NCI-H446 treated with DMSO at 0.1 percent for 48 hours (cell line): ENCODE data around the gene SLC9A5.

Source experiments
- DNase-seq: peaks from one replicate; lab custom pipeline; 2025; lab: John Stamatoyannopoulos, UW

SLC9A5 gene

DNA sequence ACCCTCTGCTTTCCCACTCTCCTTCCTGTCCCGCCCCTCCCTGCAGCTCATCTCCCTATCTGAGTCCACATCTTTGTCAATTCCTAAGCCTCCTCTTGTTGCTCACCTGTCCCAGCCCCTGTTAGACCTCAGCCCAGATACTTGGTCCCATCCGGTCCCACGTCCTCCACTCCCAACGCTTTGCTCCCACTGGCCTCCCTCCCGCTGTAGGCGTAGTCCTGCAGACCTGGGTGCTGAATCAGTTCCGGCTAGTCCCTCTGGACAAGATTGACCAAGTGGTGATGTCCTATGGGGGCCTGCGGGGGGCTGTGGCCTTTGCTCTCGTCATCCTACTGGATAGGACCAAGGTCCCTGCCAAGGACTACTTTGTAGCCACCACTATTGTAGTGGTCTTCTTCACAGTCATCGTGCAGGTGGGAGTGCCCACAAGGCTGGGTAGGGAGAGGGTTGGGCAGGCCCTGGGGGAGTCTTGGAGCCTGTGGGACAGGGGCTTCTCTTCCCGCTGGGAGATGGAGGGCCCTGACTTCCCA is 8.0 kb downstream of the SLC9A5 start:
- no peak for DNase-seq

DNA sequence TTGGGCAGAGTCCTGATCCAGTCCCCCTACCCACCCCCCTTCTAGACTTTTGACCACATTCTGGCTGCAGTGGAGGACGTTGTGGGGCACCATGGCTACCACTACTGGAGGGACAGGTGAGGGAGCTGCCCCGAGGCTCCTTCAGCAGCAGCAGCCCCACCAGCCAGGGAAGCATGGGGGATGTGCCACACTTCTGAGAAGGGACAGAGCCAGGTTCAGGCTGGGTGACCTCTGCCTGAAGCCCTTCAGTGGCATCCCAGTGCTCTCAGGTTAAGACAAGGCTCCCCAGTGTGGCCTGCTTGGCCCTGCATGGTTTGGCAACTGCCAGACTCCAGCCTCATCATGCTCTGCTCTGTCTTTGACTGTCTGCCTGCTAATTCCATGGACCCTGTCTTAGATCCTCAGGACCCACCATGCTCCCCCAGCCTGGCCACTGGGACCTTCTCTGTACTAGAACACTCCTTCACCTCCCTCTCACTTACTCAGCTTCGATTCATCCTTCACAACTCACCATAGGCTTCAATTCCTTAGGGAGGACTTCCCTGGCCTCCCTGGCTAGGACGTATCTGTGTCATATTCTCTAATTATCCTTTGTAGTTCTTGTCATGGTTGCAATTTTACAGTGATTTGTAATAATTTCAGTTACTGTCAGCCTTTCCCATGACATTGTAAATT is 8.8 kb downstream of the SLC9A5 start:
- DNase-seq, result no peak

DNA sequence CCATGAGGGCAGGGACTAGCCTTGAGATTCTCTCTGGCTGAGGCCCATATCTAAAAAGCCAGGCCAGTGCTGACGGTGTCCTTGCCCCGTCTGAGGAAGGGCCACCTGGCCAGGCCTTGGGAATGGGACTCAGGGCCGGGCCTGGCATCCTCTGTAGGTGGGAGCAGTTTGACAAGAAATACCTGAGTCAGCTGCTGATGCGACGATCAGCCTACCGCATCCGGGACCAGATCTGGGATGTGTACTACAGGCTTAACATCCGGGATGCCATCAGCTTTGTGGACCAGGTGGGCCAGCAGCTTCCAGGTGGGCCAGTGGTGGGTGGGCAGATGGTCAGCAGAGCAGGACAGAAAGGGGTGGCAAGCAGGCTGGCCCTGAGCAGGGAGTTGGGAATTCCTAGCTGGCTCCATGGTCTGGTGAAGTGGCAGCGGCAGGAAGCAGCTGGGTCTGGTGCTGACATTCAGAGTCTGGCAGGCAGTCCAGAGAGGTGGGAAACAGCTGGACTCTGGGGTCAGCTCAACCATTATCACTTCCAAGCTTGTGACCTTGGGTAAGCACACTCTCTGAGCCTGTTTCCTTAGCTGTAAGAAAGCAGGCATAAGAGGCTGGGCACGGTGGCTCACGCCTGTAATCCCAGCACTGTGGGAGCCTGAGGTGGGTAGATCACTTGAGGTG is 9.5 kb downstream of the SLC9A5 start:
- no peak for DNase-seq

DNA sequence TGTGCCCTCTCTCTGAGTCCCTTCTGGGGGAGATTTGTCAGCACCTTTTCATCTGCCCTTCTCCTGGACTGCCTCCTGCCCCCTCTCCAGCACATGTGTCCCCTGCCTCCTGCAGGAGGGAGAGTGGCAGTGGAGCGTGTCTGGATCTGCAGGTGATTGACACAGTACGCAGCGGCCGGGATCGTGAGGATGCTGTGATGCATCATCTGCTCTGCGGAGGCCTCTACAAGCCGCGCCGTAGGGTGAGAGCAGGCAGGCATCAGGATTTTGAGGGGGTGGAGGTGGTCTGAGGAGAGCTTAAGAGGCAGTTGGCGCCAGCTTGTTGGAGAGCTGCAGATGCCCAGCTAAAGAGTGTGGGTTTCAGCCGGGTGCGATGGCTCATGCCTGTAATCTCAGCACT is 10.9 kb downstream of the SLC9A5 start:
- no peak for DNase-seq

DNA sequence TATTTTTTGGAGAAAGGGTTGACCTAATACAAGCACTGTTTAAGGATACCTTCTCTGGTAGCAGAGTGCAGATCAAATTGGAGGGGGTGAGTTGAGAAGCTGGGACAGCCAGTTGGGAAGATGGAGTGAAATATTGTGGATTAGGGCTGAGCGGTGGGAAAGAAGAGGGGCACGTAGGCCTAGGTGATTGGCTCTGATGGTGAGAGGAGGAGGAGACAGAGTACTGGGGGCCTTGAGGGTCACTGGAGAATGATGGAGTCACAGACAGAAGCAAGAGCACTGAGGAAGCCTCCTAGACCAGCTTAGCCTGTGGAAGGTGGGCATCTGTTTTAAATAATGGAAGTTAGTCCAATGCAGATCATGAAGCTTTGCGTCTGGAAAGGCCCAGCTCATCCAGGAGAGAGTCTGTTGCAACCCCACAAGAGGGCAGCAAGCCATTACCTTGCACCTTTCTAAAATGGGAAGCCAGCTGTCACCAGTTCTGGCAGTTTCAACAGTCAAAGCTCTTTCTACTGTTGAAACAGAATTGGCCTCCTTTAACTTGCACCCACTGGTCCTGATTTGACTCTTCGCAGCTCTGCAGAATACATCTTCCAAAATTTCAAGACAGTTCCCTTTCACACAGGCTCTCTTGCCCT is 11.8 kb downstream of the SLC9A5 start:
- no peak for DNase-seq

DNA sequence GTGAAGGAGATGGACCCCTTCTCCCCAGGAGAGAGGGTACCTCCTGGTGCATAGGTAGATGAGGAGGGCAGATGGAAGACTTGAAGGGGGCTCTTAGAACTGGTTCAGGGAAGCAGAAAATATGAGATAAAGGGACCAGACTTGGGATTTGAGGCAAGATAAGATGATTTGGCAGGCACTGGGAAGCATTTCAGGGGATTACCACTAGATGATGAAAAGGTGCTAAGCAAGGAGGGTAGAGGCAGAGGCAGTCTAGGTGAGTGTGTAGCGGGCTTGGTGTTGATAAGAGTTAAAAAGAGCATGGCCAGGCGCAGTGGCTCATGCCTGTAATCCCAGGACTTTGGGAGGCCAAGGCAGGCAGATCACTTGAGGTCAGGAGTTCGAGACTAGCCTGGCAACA is 14.4 kb downstream of the SLC9A5 start:
- no peak for DNase-seq

DNA sequence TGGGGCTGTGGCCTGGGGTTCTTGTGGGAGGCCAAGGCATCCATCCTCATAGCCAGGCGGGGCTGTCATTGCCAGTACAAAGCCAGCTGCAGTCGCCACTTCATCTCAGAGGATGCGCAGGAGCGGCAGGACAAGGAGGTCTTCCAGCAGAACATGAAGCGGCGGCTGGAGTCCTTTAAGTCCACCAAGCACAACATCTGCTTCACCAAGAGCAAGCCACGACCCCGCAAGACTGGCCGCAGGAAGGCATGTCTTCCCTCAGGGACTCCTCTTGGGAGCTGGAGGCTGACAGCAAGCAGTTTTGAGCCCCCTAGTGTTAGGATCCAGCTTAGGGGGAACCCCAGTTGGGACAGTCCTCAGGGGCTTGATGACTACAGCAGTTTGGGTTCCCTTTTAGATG is 15.5 kb downstream of the SLC9A5 start:
- DNase-seq, result no peak

DNA sequence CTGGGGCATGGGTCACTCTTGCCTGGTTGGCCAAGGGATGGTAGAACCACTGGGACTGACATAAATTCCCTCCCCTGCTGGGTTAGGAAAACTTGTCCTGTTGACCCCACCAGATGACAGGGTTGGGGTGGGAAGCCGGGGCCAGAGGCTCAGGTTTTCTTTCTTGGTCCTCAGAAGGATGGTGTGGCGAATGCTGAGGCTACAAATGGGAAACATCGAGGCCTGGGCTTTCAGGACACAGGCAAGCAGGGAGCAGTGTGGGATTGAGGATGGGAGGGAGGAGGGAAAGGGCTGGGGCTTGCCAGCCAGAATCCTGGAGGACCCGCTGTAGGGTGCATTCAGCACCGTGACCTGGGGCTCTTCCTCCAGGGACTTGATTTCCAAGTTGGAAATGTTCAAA is 16.1 kb downstream of the SLC9A5 start:
- no peak for DNase-seq

DNA sequence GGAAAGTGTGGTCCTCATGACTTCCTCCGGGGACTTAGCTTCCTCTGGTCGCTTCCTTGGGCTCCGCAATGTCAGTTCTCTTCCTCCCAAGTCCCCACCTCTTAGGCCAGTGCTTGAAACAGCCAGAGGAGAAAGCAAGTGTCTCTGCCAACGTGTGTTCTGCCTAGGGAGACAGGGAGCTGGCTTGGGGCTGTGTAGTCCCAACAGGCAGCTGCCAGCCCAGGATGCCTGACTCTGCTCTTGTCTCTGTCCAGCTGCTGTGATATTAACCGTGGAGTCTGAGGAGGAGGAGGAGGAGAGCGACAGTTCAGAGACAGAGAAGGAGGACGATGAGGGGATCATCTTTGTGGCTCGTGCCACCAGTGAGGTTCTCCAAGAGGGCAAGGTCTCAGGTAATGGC is 17.1 kb downstream of the SLC9A5 start:
- DNase-seq, result no peak

DNA sequence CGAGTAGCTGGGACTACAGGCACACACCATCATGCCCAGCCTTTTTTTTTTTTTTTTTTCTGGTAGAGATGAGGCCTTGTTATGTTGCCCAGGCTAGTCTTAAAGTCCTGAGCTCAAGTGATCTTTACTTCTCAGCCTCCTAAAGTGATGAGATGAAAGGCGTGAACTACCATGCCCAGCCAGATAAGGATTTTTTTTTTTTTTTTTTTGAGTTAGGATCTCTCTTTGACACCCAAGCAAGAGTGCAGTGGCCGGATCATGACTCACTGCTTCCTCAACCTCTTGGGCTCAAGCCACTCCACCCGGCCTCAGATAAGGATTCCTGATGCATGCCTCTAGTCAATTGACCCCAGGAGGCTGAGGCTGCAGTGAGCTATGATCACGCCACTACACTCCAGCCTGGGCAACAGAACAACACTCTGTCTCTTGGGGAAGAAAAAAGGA is 19.4 kb downstream of the SLC9A5 start:
- no peak for DNase-seq

DNA sequence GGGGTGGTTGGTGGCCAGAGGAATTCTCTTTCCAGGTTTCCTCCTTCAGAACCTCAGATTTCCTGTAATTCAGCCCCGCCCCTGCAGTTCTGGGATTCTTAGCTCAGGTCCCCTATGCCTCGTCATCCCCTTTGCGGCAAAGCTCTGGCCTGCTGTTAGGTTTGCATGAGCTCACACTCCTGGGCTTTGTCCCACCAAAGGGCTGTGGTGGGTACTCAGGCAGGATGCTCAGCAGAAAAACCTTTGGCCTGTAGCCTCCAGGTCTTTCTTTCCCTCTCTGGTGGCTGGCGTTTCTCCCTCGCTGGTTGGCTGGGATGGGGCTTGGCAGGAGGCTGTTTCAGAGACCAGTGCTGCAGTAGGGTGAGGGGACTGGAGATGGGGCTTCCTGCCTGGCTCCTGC is 21.0 kb downstream of the SLC9A5 start:
- no peak for DNase-seq

DNA sequence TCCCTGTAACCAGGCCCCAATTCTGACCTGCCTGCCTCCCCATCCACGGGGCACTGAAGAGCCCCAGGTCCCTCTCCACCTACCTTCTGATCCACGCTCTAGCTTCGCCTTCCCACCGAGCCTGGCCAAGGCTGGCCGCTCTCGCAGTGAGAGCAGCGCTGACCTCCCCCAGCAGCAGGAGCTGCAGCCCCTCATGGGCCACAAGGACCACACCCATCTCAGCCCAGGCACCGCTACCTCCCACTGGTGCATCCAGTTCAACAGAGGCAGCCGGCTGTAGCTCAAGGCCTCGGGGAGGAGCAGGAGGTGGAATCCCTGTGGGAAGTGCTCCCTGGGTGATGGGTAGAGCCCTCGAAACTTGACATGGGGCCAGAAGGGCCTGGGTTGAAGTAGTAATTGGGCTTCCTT is 22.2 kb downstream of the SLC9A5 start:
- DNase-seq, result no peak

DNA sequence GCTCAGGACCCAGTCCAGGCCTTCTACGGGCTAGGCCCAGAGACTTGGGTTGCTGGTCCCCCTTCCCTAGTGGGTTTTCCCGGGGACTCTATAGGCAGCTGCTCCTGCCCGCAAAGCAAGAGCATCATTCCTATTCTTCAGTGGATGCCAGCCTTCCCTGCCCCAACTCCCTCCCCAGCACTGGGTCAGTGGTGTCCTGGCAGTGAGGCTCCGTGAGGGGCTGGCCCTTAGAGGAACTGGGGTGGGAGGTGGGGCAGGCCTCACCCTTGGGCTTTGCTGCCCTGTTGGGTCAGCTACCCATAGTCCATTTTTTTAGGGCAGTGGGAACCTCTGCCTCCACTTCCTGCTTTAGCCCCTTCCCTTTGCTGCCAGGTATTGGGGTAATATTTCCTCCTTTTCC is 22.7 kb downstream of the SLC9A5 start:
- DNase-seq, result no peak

DNA sequence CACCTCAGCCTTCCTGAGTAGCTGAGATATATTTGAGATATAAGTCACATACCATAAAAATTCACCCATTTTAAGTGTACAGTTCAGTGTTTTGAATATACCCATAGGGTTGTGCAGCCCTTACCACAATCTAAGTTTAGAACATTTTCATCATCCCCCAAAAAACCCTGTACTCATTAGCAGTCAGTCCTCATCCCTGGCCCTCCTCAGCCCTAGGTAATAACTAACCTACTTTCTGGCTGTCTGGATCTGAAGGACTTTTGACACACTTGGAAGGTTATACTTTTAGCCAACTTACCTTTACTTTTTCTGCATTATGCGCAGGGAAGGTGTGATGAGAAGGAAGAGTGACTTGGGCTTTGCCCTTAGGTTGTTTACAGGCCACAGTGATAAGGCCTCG is 26.5 kb downstream of the SLC9A5 start:
- DNase-seq, result no peak

DNA sequence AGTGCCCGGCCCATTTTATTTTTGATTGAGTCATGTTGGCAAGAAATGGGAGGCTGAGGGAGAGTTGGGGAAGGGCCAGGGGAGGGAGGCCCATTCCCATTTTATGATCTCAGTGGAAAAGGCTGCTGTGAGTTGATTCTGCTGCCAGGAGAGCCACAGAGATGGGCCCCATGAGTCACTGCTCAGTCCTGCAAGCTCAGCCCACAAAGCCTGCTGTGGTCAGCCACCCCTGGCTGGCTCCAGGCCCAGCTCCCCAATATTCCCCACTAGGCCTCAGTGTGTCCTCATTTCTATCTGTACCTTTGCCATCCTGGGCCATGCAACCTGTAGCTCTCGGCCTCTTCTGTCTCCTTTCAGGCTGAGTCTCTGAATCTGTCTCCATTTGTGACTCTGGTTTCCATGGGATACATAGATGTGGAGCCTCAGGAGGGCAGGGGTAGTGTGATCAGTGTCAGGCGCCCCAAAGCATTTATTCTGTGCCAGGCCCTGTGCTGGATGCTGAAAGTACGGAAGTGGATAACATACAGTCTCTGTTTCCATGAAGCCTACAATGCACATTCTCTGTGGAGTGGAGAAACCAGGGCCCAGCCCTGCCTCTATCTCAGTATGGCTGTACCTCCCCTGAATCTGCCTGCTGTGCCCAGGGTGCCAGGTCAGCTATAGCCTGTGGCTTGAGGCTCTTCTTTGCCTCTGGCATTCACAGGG is 28.7 kb downstream of the SLC9A5 start:
- peak; percentile 57 for DNase-seq

DNA sequence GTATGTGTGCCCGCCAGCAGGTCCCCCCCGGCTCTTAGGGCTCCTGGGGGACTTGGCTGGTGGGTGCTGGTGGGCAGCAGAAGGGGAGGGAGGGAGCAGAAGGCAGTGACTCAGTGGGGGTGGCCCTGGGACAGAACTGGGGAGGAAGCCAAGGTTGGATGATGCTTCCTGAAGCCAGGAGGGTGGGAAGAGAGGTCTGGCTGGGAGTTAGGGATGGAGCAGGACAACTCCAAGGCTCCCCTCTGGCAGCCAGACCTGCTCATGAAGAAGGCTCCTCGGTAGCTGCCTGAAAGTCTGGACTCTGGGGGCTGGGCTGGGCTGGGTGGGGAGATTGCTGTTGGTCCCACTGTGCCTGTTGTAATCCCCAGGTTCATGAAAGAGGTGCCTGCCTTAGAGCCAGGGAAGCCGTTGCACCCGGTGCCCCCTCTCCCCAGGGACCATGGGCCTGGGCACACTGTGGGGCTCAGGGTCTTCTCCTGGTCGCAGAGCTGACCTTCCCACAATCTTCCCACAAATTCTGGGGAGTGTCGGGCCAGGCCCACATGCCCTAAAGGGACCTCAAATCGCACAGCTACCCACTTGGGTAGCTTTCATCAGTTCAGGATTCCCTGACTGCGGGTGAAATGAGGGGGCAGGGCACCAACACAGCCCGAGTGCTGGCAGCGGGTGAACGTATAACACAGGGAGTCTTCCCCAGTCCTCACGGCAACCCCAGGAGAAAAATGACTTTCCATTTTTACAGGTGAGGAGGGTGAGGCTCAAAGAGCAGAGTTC is 29.4 kb downstream of the SLC9A5 start:
- DNase-seq, result peak; percentile 43

DNA sequence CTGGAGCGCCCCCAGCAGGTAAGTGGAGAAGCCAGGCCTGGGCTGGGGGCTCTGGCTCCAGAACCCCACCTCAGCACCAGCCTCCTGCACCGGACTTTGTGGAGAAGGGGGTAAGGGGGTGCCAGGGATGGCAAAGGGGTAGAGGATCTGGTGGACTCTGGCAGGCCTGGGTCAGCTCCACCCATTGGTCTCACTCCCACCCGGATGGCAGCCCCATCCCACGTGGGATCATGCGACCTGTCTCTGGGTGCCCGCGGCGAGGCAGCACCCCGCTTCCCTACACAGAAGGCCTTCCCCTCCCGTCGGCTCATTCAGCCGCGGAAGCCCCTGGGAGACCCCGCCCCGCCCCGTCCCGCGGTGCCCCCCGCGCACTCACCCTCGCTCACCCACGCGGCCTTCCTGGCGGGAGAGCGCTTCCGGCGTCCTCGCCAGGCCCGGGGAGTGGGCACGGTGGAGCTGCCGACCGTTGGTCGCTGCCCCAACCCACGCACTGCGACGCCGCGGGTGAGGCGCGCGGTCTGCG is 30.1 kb downstream of the SLC9A5 start:
- no peak for DNase-seq

DNA sequence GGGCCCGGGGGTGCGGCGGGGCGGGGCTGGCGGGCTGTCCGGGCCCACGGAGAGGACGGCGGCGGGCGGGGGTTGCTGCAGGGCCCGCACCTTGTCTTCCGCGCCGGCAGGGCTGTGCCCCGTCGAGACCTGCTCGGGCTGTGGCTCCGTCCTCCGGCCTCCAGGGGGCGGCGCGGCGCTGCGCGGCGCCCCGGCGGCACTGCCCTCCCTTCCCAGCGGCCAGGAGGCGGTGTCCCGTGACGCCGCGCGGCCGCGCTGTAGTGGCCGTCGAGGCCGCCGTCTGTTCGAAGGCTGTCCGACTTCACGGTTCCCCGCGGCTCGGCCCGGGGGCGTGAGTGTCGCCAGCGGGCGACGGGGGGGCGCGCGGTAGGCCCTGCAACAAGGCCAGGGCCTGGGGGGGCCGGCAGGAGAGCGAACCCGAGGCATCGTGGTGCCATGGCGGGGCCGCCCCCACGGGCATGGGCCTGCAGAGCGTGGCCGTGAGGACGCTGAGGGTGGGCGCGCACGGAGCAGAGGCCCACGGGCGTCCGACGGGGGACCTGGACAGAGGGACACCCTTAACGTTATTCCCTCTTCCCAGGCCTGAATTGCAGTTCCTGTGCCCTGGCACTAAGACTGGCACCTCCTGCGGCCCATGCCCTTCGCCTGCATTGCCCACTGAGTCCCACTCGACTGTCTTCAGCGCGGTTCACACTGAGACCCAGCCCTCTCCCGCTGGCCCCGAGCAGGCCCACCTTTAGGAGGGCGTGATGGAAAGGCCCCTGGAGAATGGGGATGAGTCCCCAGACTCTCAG is 30.7 kb downstream of the SLC9A5 start, which contains the start of gene PLEKHG4:
Gene PLEKHG4 (plus strand): TSS at position 237 of the 794 bp plus-strand sequence. CDS start 513 bp downstream, at position 750.
- DNase-seq, result peak; percentile 52

DNA sequence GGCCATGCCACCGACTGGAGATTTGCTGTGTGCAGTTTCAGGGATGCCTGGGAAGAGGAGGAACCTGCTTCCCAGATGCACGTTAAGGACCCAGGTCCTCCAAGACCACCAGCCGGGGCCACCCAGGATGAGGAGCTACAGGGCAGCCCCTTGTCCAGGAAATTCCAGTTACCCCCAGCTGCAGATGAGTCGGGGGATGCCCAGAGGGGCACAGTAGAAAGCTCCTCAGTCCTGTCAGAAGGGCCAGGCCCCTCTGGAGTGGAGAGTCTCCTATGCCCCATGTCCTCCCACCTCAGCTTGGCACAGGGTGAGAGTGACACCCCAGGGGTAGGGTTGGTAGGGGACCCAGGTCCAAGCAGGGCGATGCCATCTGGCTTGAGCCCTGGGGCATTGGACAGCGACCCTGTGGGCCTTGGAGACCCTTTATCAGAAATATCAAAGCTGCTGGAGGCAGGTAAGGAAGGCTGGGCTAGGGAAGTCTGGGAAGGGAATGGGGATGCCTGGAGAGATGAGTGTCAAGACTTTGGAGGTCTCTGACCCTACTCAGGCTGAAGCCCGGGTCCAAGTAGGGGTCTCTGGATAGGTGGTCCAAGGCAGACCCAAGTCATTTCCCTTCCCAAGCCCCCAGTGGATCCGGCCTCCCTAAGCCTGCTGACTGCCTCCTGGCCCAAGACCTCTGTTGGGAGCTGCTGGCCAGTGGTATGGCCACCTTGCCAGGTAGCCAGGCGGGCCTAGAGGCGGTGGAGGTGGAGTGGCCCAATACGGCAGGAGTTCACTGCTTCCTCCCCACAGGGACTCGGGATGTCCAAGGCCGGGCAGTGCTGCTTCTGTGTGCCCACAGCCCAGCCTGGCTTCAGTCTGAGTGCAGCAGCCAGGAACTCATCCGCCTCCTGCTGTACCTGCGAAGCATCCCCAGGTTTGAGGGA is 31.6 kb downstream of the SLC9A5 start:
- DNase-seq, result no peak
